Kidney glomerular epithelial cell (primary cell): ENCODE data around the gene SOCS7.

Experiments
- DNase-seq: peaks from one replicate; lab custom pipeline; 2025; lab: John Stamatoyannopoulos, UW

The SOCS7 gene

GRCh38 chr17:38364741-38365140 lies 13.1 kb downstream of the SOCS7 start:
- DNase-seq, result no peak

GRCh38 chr17:38369124-38369886 lies 17.7 kb downstream of the SOCS7 start:
- no peak for DNase-seq

DNA sequence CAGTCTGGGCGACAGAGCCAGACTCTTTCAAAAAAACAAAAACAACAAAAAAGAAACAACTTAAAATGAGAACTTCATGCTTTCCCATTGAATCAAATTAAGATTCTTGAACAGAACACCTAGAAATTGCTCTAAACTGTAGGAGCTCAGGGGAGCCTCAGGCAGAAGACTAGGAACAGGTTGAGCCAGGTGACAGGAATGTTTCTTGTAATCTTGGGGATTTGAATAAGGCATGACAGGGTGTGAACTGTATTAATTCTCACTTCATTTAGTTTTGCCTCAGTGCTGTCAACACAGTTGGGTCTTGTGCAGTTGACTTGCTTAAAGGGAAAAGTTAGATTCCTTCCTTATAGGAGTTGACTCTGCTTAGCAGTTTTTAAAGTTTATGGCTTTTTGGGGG lies 27.8 kb downstream of the SOCS7 start:
- DNase-seq, result no peak

GRCh38 chr17:38395090-38395489 lies 43.4 kb downstream of the SOCS7 start:
- no peak for DNase-seq

- no peak for DNase-seq
Measured at GRCh38 chr17:38397227-38397626, 45.6 kb downstream of the SOCS7 start.

- DNase-seq, result no peak
Measured at GRCh38 chr17:38400286-38400685, 48.6 kb downstream of the SOCS7 start.

DNA sequence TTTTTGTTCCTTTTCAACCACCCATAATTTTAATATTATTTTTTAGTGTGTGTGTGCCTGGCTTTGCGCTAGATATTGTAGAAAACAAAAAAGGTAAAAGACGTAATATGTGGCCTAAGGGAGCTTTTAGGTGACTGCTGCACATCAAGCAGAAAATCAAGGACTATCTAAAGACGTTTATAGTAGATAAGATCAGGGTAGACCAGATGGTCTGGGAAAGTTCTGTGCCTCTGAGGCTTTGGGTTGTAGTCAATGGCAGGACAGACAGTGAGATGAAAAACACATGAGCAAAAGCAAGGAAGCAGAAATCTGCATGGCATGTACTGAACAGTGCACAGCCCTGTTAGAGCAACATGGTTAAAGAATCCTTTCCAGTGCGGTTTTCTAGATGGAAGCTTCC lies 49.8 kb downstream of the SOCS7 start:
- no peak for DNase-seq

DNA sequence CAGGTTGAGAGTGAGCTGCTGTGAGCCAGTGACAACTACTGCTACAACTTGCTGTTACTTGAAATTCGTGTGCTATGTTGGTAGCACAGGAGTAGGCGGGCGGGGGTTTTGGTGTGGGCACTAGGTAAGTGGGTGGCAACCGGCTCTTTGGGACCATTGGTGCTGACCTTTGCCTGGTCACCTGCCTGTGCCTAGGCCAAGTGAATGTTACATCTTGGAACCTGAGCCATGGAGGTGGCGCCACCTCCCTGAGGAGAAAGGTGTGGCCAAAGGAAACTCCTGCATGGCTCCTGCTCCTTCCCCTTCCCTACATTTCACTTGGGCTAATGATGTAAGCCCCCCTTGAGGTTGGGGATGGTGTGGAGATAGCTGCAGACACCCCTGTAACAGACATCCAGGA lies 51.3 kb downstream of the SOCS7 start:
- no peak for DNase-seq

GRCh38 chr17:38403491-38403890 lies 51.8 kb downstream of the SOCS7 start:
- no peak for DNase-seq

- DNase-seq, result no peak
Measured at GRCh38 chr17:38404174-38404943, 52.7 kb downstream of the SOCS7 start.

- no peak for DNase-seq
Measured at GRCh38 chr17:38405654-38406053, 54.0 kb downstream of the SOCS7 start.

DNA sequence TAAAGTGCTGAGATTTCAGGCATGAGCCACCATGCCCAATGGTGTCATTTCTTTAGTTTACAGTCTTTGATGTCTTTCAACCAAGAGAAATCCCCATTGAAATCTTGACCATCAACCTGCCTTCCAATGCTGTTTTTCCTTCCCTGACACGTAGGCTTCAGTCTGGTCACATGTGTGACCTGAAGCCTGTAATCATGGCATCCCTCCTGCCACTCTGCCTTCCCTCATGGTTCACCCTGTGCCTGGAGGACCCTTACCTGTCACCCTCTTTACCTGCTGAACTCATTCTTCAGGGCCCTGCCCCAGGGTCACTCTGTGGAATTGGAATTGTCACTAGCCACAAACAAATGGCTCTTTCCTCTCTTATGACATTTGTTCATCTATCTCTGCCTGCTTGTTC lies 58.6 kb downstream of the SOCS7 start:
- DNase-seq, result no peak

- no peak for DNase-seq
Measured at GRCh38 chr17:38415250-38416194, 63.9 kb downstream of the SOCS7 start.

- DNase-seq, result no peak
Measured at GRCh38 chr17:38416840-38417209, 65.2 kb downstream of the SOCS7 start.

GRCh38 chr17:38417210-38417951 lies 65.7 kb downstream of the SOCS7 start:
- no peak for DNase-seq

GRCh38 chr17:38418062-38418692 lies 66.5 kb downstream of the SOCS7 start:
- DNase-seq, result no peak

DNA sequence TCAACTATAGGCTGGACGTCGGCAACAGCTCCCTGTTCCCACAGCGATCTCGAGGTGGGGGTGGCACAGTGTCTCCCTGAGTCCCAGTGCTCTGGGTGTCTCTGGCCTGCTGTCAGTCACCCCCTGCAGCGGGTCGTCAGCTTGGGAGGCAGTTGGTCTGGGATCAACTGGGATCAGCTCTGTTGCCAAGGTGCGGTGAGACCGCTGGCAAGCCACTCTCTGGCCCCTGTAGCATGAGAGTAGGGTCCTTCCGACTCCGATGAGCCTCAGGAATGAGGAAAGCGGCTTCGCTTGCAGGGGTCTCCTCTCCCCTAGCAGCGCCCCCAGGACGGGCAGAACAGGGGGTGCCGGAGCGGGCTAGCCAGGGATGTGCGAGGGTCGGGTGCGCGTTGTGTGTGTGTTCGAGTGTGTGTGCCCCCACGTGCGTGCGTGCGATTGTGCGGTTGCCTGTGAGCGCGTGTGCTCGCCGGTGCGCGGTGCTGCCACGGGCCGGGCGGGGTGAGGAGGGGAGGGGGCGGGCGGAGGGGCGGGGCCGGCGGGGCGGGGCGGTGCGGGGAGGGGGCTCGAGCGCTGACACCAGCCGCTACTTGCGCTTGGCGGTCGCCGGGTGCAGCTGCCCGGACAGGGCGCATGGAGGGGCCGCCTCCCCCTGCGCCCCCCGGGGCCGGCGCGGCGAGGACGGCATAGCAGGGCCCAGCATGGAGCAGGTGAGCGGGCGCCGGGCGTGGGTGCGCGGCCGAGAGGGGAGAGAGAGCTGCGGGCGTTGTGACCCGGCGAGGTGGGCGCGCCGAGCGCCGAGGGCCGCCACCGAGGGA lies 67.3 kb downstream of the SOCS7 start:
- DNase-seq, result no peak

DNA sequence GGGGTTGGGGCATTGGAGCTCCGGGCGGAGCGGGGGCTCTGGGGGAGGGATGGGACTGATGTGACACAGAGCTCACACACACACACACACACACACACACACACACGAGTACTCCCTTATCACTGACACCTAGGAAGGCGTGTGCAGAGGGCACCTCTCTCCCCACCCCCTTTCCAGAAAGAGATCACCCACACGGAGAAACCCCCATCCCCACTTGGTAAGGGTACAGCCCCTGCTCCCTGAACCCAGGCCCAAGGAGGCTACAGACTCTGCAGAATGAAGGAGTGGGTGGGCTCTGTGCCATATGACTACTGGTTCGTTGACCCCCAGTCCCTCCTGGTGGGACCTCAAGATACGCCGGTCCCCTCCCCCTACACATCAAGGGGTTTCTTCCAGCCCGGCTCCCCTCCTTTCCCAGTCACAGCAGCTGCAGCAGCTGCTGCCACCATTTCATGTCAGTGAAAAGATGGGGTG lies 67.9 kb downstream of the SOCS7 start:
- DNase-seq, result no peak

DNA sequence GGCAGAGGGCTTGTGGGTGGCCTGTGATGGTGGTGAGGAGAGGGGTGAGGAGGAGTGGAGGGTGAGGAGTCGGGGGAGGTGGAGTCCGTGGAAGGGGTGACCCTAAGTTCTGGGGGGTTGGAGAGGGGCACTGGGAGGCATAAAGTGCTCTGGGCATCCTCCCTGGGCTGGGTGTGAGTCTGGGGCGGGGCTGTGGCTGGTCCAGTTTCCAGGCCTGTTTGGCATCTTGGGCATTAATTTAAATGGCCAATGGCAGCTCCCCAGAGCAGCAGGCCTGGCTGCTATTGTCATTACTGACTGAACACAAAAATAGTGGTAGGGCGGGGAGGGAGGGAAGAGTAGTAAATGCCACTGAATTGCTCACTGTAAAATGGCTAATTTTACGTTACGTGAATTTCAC lies 68.9 kb downstream of the SOCS7 start:
- no peak for DNase-seq

GRCh38 chr17:38421171-38421841 lies 69.7 kb downstream of the SOCS7 start:
- no peak for DNase-seq
